WI38 (cell line): ENCODE results near the gene SH2D3C.

Source experiments
- H3K4me3 ChIP-seq: 2 replicates; pipeline ENCODE4 v1.5.1; 2011; ENCODE audit warnings: low read depth, mild to moderate bottlenecking, control low read depth, low read length
- CTCF ChIP-seq: IDR thresholded peaks from 2 replicates; pipeline ENCODE4 v1.5.1; 2012; ENCODE audit warnings: low read depth, mild to moderate bottlenecking, control low read depth, low read length

The SH2D3C gene

GRCh38 chr9:127689329-127690000, 89.0 kb downstream of the SH2D3C start:
- TF ChIP-seq CTCF: no peak
- H3K4me3 ChIP-seq: no peak overlapping the region
